ENCODE results near the gene SEC14L1.
A peak's percentile ranks its signal among the peaks of the same experiment; 100 is the strongest.

SEC14L1 gene

GRCh38 chr17:77214328-77214727 lies 73.6 kb downstream of the SEC14L1 start:
- DNase-seq (ENCODE audit: low read depth) = no peak

GRCh38 chr17:77214743-77215142 lies 74.0 kb downstream of the SEC14L1 start:
- peak; percentile 32 for DNase-seq (ENCODE audit: low read depth)

GRCh38 chr17:77215281-77215680 lies 74.5 kb downstream of the SEC14L1 start:
- no peak for DNase-seq (ENCODE audit: low read depth)

GRCh38 chr17:77216486-77216885 lies 75.7 kb downstream of the SEC14L1 start:
- DNase-seq (ENCODE audit: low read depth) = no peak

- DNase-seq (ENCODE audit: low read depth) = no peak
These were observed 76.4 kb downstream of the SEC14L1 start for GRCh38 chr17:77217123-77217522.

GRCh38 chr17:77217566-77217965 lies 76.8 kb downstream of the SEC14L1 start:
- no peak for DNase-seq (ENCODE audit: low read depth)

GRCh38 chr17:77218902-77219301 lies 78.1 kb downstream of the SEC14L1 start:
- DNase-seq (ENCODE audit: low read depth) = no peak

- peak; percentile 48 for DNase-seq (ENCODE audit: low read depth)
These were observed 81.6 kb downstream of the SEC14L1 start for GRCh38 chr17:77222356-77222755.

- no peak for DNase-seq (ENCODE audit: low read depth)
These were observed 83.1 kb downstream of the SEC14L1 start for GRCh38 chr17:77223642-77224420.

GRCh38 chr17:77225265-77225664 lies 84.5 kb downstream of the SEC14L1 start:
- DNase-seq (ENCODE audit: low read depth) = no peak

- no peak for DNase-seq (ENCODE audit: low read depth)
These were observed 86.9 kb downstream of the SEC14L1 start for GRCh38 chr17:77227461-77228240.

GRCh38 chr17:77228241-77228752 lies 87.5 kb downstream of the SEC14L1 start:
- no peak for DNase-seq (ENCODE audit: low read depth)

GRCh38 chr17:77228816-77229215 lies 88.0 kb downstream of the SEC14L1 start:
- DNase-seq (ENCODE audit: low read depth) = no peak

GRCh38 chr17:77229786-77230435 lies 89.1 kb downstream of the SEC14L1 start:
- no peak for DNase-seq (ENCODE audit: low read depth)

- no peak for DNase-seq (ENCODE audit: low read depth)
These were observed 89.7 kb downstream of the SEC14L1 start for GRCh38 chr17:77230436-77230830.

GRCh38 chr17:77231076-77231871 lies 90.5 kb downstream of the SEC14L1 start:
- DNase-seq (ENCODE audit: low read depth) = no peak

GRCh38 chr17:77233127-77233526 lies 92.4 kb downstream of the SEC14L1 start:
- no peak for DNase-seq (ENCODE audit: low read depth)

- DNase-seq (ENCODE audit: low read depth) = peak; percentile 43
These were observed 93.0 kb downstream of the SEC14L1 start for GRCh38 chr17:77233635-77234334.

- no peak for DNase-seq (ENCODE audit: low read depth)
These were observed 93.9 kb downstream of the SEC14L1 start for GRCh38 chr17:77234695-77235094.

- peak; percentile 90 for DNase-seq (ENCODE audit: low read depth)
These were observed 94.7 kb downstream of the SEC14L1 start for GRCh38 chr17:77235370-77235941.
